ENCODE measurements around the gene TIE1. TPM values are rescaled to one million over a fixed set of nuclear protein-coding genes. Genes with fewer than 3 reads are reported as not detected.

Gene TIE1
- total RNA-seq, 2 experiments from 2014 or later = 0.15 to 0.66 TPM

- ChIA-PET POLR2A (no interaction called here), CTCF (ENCODE audit: unreplicated experiment) (no interaction called here)
- Histone ChIP-seq H3K36me3 (ENCODE audit: insufficient read depth, low read length) (no peaks in the 10 kb centered on the region), H3K4me3 (ENCODE audit: low read depth, low read length, poor library complexity, severe bottlenecking) (no peak overlapping the region), H3K4me2 (ENCODE audit: low read length) (no peak overlapping the region), H3K9me3 (ENCODE audit: low read length) (no peaks in the 10 kb centered on the region), H3K4me1 (ENCODE audit: insufficient read depth, low read length, poor library complexity, severe bottlenecking) (peaks cover 4% of the 10 kb centered on the region), H2AFZ (ENCODE audit: low read length) (no peak overlapping the region), H4K20me1 (ENCODE audit: insufficient read depth, low read length) (no peaks in the 10 kb centered on the region), H3K9me2 (ENCODE audit: insufficient read depth, low read length) (no peaks in the 10 kb centered on the region), H3K27ac (ENCODE audit: low read depth, low read length, poor library complexity, severe bottlenecking) (no peak overlapping the region), H3K79me2 (ENCODE audit: insufficient read depth, low read depth, low read length) (no peaks in the 10 kb centered on the region)
- intact Hi-C loops (cut with micrococcal nuclease; ENCODE audit: unreplicated experiment) = no loop called here
- DNase-seq (ENCODE audit: low spot score) = no peak
- BruUV-seq (replicated peaks) = no TSS peak
- TF ChIP-seq CTCF (conservative IDR thresholded peaks at IDR 0.05; ENCODE audit: low read length) (no peak), EZH2phosphoT487 (IDR thresholded peaks at IDR 0.05; ENCODE audit: borderline replicate concordance, low read depth, low read length) (no peak)
Measured at GRCh38 chr1:43319766-43320165, 19.0 kb downstream of the TIE1 start.

GRCh38 chr1:43321331-43321891, 20.6 kb downstream of the TIE1 start:
- no peak for DNase-seq (ENCODE audit: low spot score)
- intact Hi-C loops (cut with micrococcal nuclease; ENCODE audit: unreplicated experiment) = no loop called here
- H3K36me3 ChIP-seq (ENCODE audit: insufficient read depth, low read length) = no peaks in the 10 kb centered on the region
- H3K4me3 ChIP-seq (ENCODE audit: low read depth, low read length, poor library complexity, severe bottlenecking) = no peak overlapping the region
- H3K4me1 ChIP-seq (ENCODE audit: insufficient read depth, low read length, poor library complexity, severe bottlenecking) = peaks cover 4% of the 10 kb centered on the region
- no peaks in the 10 kb centered on the region for H3K79me2 ChIP-seq (ENCODE audit: insufficient read depth, low read depth, low read length)
- no peaks in the 10 kb centered on the region for H3K9me2 ChIP-seq (ENCODE audit: insufficient read depth, low read length)
- POLR2A ChIA-PET = interaction anchor here (0.7 kb wide), 1 partner anchor 188 kb away, joined by 4 read pairs; no protein-coding TSS in a partner anchor
- peaks cover 10% of the 10 kb centered on the region for H3K9me3 ChIP-seq (ENCODE audit: low read length)
- no peak overlapping the region for H3K4me2 ChIP-seq (ENCODE audit: low read length)
- BruUV-seq (replicated peaks) = no TSS peak
- TF ChIP-seq EZH2phosphoT487 (IDR thresholded peaks at IDR 0.05; ENCODE audit: borderline replicate concordance, low read depth, low read length) (no peak), CTCF (conservative IDR thresholded peaks at IDR 0.05; ENCODE audit: low read length) (no peak)
- no peak overlapping the region for H3K27ac ChIP-seq (ENCODE audit: low read depth, low read length, poor library complexity, severe bottlenecking)
- CTCF ChIA-PET (ENCODE audit: unreplicated experiment) = no interaction called here
- no peak overlapping the region for H2AFZ ChIP-seq (ENCODE audit: low read length)
- H4K20me1 ChIP-seq (ENCODE audit: insufficient read depth, low read length) = no peaks in the 10 kb centered on the region

GRCh38 chr1:43322506-43322905, 21.7 kb downstream of the TIE1 start:
- H3K4me1 ChIP-seq (ENCODE audit: insufficient read depth, low read length, poor library complexity, severe bottlenecking) = peaks cover 4% of the 10 kb centered on the region
- H2AFZ ChIP-seq (ENCODE audit: low read length) = no peak overlapping the region
- intact Hi-C loops (cut with micrococcal nuclease; ENCODE audit: unreplicated experiment) = no loop called here
- BruUV-seq (replicated peaks) = no TSS peak
- DNase-seq (ENCODE audit: low spot score) = no peak
- H3K79me2 ChIP-seq (ENCODE audit: insufficient read depth, low read depth, low read length) = no peaks in the 10 kb centered on the region
- no peaks in the 10 kb centered on the region for H4K20me1 ChIP-seq (ENCODE audit: insufficient read depth, low read length)
- no peaks in the 10 kb centered on the region for H3K36me3 ChIP-seq (ENCODE audit: insufficient read depth, low read length)
- TF ChIP-seq CTCF (conservative IDR thresholded peaks at IDR 0.05; ENCODE audit: low read length) (no peak), EZH2phosphoT487 (IDR thresholded peaks at IDR 0.05; ENCODE audit: borderline replicate concordance, low read depth, low read length) (no peak)
- no peak overlapping the region for H3K4me3 ChIP-seq (ENCODE audit: low read depth, low read length, poor library complexity, severe bottlenecking)
- CTCF ChIA-PET (ENCODE audit: unreplicated experiment) = no interaction called here
- POLR2A ChIA-PET = no interaction called here
- H3K9me2 ChIP-seq (ENCODE audit: insufficient read depth, low read length) = no peaks in the 10 kb centered on the region
- peaks cover 15% of the 10 kb centered on the region for H3K9me3 ChIP-seq (ENCODE audit: low read length)
- no peak overlapping the region for H3K27ac ChIP-seq (ENCODE audit: low read depth, low read length, poor library complexity, severe bottlenecking)
- H3K4me2 ChIP-seq (ENCODE audit: low read length) = no peak overlapping the region
